ENCODE results near the gene ACVR1.

ACVR1 gene

DNA sequence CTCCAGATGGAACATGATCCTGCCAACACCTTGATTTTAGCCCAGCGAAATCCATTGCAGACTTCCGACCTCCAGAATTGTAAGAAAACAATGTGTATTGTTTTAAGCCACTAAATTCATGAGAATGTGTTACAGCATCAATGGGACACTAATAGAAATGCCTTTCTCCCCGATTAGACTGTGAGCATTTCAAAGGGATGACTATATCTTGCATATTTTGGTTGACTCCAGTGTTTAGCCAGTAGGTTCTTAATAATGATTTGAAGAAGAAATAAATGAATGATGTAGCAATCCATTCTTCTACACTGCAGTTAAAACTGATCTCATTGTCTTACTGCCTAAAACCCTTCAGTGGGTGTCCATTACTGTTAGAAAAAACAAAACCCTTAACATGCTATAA, 180.1 kb downstream of the ACVR1 start:
- no peak for DNase-seq

- no peak for DNase-seq
These were observed 183.4 kb downstream of the ACVR1 start for GRCh38 chr2:157692768-157693167.

DNA sequence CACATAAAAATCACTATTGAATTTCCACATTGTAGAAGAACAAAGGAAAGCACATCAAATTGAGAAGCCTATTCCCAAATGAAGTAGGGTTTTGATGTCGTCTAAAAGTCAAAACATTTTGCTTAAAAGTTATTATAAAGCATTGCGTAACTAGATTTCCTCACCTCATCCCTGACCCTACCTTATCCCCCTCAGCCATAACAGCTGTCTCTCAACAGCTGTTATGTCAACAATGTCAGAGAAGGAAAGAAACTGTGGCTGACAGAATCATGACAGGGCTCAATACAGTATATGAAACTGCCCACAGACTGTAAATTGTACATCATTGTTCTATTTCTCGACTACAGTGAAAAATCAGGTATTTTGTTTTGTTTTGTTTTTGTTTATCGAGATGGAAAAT, 184.4 kb downstream of the ACVR1 start:
- no peak for DNase-seq

DNA sequence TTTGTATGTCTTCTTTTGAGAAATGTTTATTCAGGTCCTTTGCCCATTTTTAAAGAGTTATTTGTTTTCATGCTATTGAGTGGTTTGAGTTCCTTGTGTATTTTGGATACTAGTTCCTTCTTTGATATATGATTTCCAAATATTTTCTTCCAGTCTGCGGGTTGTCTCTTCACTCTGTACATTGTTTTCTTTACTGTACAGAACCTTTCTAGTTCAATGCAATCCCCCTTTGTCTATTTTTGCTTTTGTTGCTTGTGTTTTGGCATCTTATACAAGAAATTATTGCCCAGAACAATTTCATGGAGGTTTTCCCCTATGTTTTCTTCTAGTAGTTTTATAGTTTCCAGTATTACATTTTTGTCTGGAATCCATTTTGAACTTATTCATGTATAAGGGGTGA, 185.0 kb downstream of the ACVR1 start:
- no peak for DNase-seq
